ENCODE measurements around the gene NAALADL2. TPM values are rescaled to one million over a fixed set of nuclear protein-coding genes. Genes with fewer than 3 reads are reported as not detected.

Gene NAALADL2
- total and polyA plus RNA-seq, 2 donors (not counting 3 experiments of a cell fraction or from before 2014, with no cell fraction given) = 1.1 to 4.0 TPM

DNA sequence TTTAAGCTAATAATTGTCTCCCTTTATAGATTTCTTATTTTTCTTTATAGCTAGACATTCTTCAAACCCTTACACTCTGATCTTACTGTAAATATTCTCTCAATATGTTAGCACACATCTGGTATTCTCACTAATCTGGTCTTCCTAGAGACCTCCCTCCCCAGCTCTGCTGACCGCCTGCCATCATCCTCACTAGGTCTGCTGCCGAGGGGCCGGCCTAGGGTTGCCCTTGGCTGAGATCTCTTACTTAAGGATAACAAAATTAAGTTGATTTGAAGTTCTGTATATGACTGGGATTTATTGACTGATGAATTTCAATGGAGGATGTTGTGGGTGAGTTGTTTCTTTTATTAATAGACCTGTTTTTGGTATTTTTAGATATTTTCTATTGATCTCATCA lies 586.6 kb downstream of the NAALADL2 start:
- no peak overlapping the region for H3K4me2 ChIP-seq (ENCODE audit: insufficient read depth, low read length)
- intact Hi-C loops (cut with micrococcal nuclease) (no loop called here), dilution Hi-C loops (cut with MboI; ENCODE audit: extremely low pct_ligation_motif_present, low sequenced_read_pairs) (no loop called here)
- POLR2A ChIA-PET = no interaction called here
- TF ChIP-seq CTCF (IDR thresholded peaks at IDR 0.05; ENCODE audit: extremely low read depth in 1 of 2, insufficient read depth in 1 of 2, low read depth in 1 of 2, low read length in 2 of 2) (no peak), POLR2A (IDR thresholded peaks at IDR 0.05; ENCODE audit: low read depth, low read length) (no peak), EZH2 (IDR thresholded peaks at IDR 0.05; ENCODE audit: borderline replicate concordance, low read depth, low read length, severe bottlenecking) (no peak), POLR2AphosphoS5 (IDR thresholded peaks at IDR 0.05; ENCODE audit: insufficient read depth, low read depth, low read length) (no peak), JUN (IDR thresholded peaks at IDR 0.05; ENCODE audit: borderline replicate concordance, insufficient read depth, insufficient read length, low read depth) (no peak), MYC (IDR thresholded peaks at IDR 0.05; ENCODE audit: low read depth, low read length) (no peak), FOS (IDR thresholded peaks at IDR 0.05; ENCODE audit: borderline replicate concordance, insufficient read depth, low read length) (no peak), GATA2 (IDR thresholded peaks at IDR 0.05; ENCODE audit: insufficient read depth, insufficient read length, low read depth, low read length) (no peak)
- TF ChIP-seq, protein P1, sequence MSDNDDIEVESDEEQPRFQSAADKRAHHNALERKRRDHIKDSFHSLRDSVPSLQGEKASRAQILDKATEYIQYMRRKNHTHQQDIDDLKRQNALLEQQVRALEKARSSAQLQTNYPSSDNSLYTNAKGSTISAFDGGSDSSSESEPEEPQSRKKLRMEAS (IDR thresholded peaks at IDR 0.05; ENCODE audit: insufficient read depth, insufficient read length) = no peak
- FAIRE-seq (no peak), DNase-seq (ENCODE audit: low read depth, low spot score) (no peak)
- no peak overlapping the region for H2AFZ ChIP-seq (ENCODE audit: low read depth, low read length)
- H3K4me3 ChIP-seq (replicated peaks in 1 of 3; ENCODE audit: insufficient read depth in 1 of 3, low read depth in 1 of 3, low read length in 3 of 3) = no peak overlapping the region
- CTCF ChIA-PET = no interaction called here
- no peak overlapping the region for H3K9ac ChIP-seq (replicated peaks; ENCODE audit: extremely low read depth, insufficient read depth, low read length)
- H3K4me1 ChIP-seq (ENCODE audit: control insufficient read depth, extremely low read depth, insufficient read depth, low read length) = no peaks in the 10 kb centered on the region
- H3K27ac ChIP-seq (ENCODE audit: insufficient read depth, low read depth, low read length) = no peak overlapping the region
- no peaks in the 10 kb centered on the region for H3K27me3 ChIP-seq (ENCODE audit: control insufficient read depth in 2 of 2, insufficient read depth in 2 of 2, low read length in 2 of 2)
- H3K9me1 ChIP-seq (replicated peaks; ENCODE audit: control insufficient read depth, extremely low read depth, insufficient read depth, low read length) = no peaks in the 10 kb centered on the region
- H3K36me3 ChIP-seq (ENCODE audit: control insufficient read depth in 2 of 2, extremely low read depth in 1 of 2, insufficient read depth in 2 of 2, low read length in 2 of 2) = no peaks in the 10 kb centered on the region
- H3K9me3 ChIP-seq (replicated peaks; ENCODE audit: control insufficient read depth, insufficient read depth, low read length) = no peaks in the 10 kb centered on the region
- BruUV-seq (replicated peaks) = no TSS peak
- no peaks in the 10 kb centered on the region for H3K79me2 ChIP-seq (ENCODE audit: control insufficient read depth, insufficient read depth, low read length)
- no peaks in the 10 kb centered on the region for H4K20me1 ChIP-seq (replicated peaks; ENCODE audit: control insufficient read depth, extremely low read depth, insufficient read depth, low read length)

Data from endothelial cell of umbilical vein (primary cell).